Right cardiac atrium (tissue), 5 donors: ENCODE data around the gene PFKL. TPM values are rescaled to one million over a fixed set of nuclear protein-coding genes. Genes with fewer than 3 reads are reported as not detected.
A peak's percentile ranks its signal among the peaks of the same experiment; 100 is the strongest.

Source experiments
- ATAC-seq, 2 donors: fragments of 200-7000 bp; cut with Tn5 transposase; one replicate each; pipeline versions ENCODE4 v1.8.0 to v1.9.1; 2020; ENCODE audit warnings: moderate library complexity in 2 of 2, mild to moderate bottlenecking in 1 of 2
- DNase-seq, 3 donors: peaks; one replicate each; pipeline ENCODE4 v3.0.0-alpha.2; 2020
- H3K27ac ChIP-seq: one replicate; pipeline ENCODE4 v1.5.1; 2013; ENCODE audit warnings: mild to moderate bottlenecking, low read length, control low read depth, moderate library complexity
- H3K27me3 ChIP-seq: one replicate; pipeline ENCODE4 v1.6.1; 2013; ENCODE audit not compliant: control insufficient read depth, insufficient read depth
- H3K4me1 ChIP-seq: one replicate; pipeline ENCODE4 v1.6.1; 2013; ENCODE audit warnings: low read length; ENCODE audit not compliant: control insufficient read depth, insufficient read depth
- H3K4me3 ChIP-seq: one replicate; pipeline ENCODE4 v1.5.1; 2013; ENCODE audit warnings: low read length, control low read depth
- H3K9me3 ChIP-seq: one replicate; pipeline ENCODE4 v1.6.1; 2013; ENCODE audit warnings: low read length; ENCODE audit not compliant: control insufficient read depth
- WGBS: extraction: QIAGEN DNeasy Blood & Tissue Kit; methylation state at CpG from one replicate; pipeline ENCODE4 v1.1.7; 2013; 5-methylcytosine and 5-hydroxymethylcytosine counted together
- intact Hi-C, 4 donors: fragments of 100-400 bp; cut with DNase I; formaldehyde crosslinking; loops; one replicate each; pipeline versions ENCODE4 v1.11.0 to v1.14.0; 2022 to 2023
- polyA plus RNA-seq: library from polyadenylated mRNA; stranded (reverse); fragments of 200-250 nt; gene quantifications from one replicate; pipeline ENCODE4 v1.2.3, GENCODE V29; 2013
- total RNA-seq, 4 donors: library from RNA; stranded (reverse); fragmentation: NEBNext Ultra II Directional; extraction: Animal tissue kit (Norgen Biotek cat#: 25700); gene quantifications; one replicate each; pipeline ENCODE4 v1.2.1, GENCODE V29; 2021
- donor health status: healthy with polysubstance abuse.
- donor health status: DM: no; HTN: yes; CAD: no.
- donor health status: DM: no; HTN: no; CAD: no.
- donor health status: DM: no; HTN: yes; CAD: no; lungs with severe emphysema.
- donor health status: DM: yes; HTN: yes; CAD: no.

The PFKL gene
- total and polyA plus RNA-seq, 5 donors: 42.8 to 54.9 (median 48.2) TPM

DNA sequence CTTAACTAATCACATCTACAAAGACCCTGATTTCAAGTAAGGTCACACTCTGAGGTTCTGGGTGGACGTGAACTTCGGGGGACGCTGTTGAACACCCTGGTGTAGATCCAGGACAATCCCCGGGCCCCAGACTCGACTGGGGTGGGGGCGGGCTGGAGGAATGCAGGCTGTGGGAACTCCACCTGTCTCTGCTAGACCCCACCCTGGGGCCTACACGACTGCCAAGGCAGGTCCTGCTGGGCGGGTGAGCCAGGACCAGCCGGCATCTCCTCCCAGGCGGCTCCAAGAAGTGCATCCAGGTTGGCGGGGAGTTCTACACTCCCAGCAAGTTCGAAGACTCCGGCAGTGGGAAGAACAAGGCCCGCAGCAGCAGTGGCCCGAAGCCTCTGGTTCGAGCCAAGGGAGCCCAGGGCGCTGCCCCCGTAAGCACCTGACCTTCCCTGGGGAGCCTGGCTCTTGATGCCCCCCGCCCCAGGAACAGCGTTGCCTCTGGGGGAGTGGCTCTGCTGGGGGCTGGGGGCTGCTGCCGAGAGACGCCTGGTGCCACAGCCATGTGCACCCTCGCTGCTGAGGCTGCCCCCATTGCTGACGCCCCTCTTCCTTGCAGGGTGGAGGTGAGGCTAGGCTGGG lies 10.4 kb upstream of the PFKL start:
- ATAC-seq (no peak), DNase-seq (peak in 2 of 3 donors; percentile 36 to 52)
- intact Hi-C loops: no loop called here

DNA sequence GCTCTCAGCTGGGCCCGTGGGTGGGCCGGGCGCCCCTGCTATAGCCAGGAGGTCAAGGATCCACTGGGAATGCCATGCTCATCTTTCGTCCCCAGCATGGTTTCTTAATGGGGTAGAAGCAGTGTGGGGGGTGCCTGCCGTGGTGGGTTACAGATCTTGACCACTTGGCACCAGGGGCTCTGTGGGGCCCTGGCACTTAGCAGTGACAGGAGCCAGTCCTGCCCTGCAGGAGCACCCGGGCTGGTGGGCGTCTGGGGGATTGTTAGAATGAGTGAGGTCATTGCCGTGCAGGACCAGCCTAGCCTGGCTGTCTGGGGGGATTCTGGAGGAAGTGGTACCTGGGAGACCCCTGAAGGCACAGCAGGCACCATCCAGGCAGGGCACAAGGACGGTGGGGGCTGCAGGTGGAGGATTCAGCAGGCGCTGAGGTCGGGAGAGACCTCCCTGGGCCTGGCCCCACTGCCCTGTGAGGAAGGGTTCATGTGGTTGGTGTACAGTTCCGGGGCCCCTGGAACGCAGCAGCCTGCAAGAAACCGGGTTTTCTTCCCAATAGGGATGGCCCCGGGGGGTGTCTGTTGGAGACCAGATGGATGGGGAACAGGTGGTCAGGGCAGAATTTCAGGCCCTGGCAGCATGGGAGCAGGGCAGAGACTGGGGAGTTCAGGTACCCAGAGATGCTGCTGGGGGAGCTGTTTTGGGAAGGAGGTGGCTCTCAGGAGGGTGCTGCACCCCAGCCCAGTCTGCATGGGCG lies 9.4 kb upstream of the PFKL start:
- Histone ChIP-seq H3K4me3 (no peak overlapping the region), H3K27me3 (no peaks in the 10 kb centered on the region), H3K9me3 (no peaks in the 10 kb centered on the region), H3K27ac (no peak overlapping the region), H3K4me1 (no peaks in the 10 kb centered on the region)
- ATAC-seq (no peak), DNase-seq (peak in 2 of 3 donors; percentile 41 to 45)
- intact Hi-C loops: no loop called here
- WGBS: 83% methylated on average over 16 of the region's 16 CpGs

More for the DNA sequence above, 10.4 kb upstream of the PFKL start:
- 81% methylated on average over 24 of the region's 24 CpGs for WGBS
- Histone ChIP-seq H3K27me3 (no peaks in the 10 kb centered on the region), H3K4me3 (no peak overlapping the region), H3K4me1 (no peaks in the 10 kb centered on the region), H3K9me3 (no peaks in the 10 kb centered on the region), H3K27ac (no peak overlapping the region)

DNA sequence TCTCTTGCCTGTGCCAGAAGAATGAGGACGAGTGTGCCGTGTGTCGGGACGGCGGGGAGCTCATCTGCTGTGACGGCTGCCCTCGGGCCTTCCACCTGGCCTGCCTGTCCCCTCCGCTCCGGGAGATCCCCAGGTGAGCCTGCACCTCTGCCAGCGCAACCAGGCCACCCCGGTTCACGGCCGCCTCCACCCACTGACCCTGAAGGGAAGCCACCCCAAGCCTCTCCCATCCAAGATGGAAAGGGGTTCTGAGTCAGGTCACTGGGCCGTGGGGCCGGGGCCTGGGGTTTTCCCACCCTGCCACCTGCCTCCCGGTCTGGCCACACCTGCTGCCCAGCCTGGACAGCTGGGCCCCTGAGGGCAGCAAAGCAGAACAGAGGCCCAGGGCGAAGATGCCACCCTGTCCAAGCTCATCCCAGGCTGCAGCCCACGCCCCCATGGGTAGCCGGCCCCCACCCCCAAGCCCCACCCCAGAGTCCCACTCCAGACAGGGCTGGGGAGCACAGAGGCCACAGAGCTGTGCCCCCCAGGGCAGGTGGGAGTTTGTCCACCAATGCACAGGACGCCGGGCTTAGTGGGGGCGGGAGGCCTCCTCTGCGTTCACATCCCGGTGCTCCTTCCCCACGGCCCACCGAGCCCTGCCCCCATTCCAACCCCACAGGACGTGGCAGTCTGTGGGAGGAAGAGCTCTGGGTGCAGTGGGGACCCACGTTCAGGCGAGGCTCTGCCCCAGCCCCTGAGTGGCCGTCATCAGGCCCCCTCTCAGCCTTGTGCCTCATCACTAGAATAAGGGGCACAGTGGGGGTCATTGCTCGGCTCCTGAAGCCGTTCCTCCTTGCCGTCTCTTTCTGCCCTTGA lies 8.5 kb upstream of the PFKL start:
- intact Hi-C loops: no loop called here
- peak; percentile 13 to 54 (median 43) for DNase-seq
- 84% methylated on average over 33 of the region's 33 CpGs for WGBS
- no peaks in the 10 kb centered on the region for H3K4me1 ChIP-seq
- no peak for ATAC-seq
- H3K27ac ChIP-seq: no peak overlapping the region
- H3K9me3 ChIP-seq: no peaks in the 10 kb centered on the region
- H3K27me3 ChIP-seq: no peaks in the 10 kb centered on the region
- H3K4me3 ChIP-seq: no peak overlapping the region

DNA sequence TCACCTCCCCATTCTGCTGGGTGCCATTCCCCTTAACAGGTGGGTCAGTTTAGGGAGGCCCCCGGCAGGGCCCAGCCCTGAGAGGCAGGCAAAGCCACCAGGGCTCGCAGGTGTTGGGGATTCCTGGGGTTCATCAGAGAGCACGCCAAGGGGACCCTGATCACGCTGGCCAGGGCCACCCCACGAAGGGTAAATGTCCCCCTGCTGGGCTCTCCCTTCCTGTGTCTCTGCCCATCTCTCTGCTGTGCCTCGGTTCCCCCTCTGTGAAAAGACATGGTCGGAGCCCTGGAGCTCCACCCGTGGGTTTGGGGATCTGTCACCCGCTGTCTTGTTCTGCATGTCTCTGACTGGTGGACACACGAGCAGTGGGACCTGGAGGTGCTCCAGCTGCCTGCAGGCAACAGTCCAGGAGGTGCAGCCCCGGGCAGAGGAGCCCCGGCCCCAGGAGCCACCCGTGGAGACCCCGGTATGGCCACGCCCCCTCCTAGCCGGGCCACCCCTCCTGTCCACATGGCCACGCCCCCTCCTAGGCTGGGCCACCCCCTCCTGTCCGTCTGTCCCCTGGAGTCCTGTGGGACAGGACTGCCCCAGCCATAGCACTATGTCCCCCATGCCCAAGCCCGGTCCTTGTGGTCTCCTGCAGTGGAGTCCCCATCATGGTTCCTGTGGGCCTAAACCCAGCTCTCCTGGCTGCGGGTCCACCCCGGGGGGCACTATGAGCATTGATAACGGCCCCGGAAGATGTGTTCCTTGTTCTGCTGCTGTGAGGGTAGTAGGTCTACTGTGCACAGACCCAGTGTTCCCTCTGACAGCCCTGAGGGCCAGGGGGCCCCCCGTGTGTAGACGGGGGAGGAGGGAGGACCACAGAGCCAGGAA lies 7.7 kb upstream of the PFKL start:
- ATAC-seq: no peak
- intact Hi-C loops: no loop called here
- H3K4me3 ChIP-seq: no peak overlapping the region
- 59% methylated on average over 25 of the region's 25 CpGs for WGBS
- no peaks in the 10 kb centered on the region for H3K27me3 ChIP-seq
- DNase-seq: peak; percentile 31 to 70 (median 54)
- no peaks in the 10 kb centered on the region for H3K9me3 ChIP-seq
- H3K4me1 ChIP-seq: no peaks in the 10 kb centered on the region
- H3K27ac ChIP-seq: no peak overlapping the region

DNA sequence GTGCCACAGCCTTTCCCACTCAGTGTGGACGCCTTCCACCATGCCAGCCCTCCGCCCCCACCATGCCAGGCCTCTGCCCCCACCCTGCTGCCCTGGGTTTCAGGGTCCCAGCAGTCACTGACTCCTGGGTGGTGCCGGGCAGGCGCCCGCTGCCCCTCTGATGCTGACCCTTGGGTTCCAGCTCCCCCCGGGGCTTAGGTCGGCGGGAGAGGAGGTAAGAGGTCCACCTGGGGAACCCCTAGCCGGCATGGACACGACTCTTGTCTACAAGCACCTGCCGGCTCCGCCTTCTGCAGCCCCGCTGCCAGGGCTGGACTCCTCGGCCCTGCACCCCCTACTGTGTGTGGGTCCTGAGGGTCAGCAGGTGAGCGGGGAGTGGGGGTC lies 7.0 kb upstream of the PFKL start:
- peak; percentile 16 to 58 (median 42) for DNase-seq
- Histone ChIP-seq H3K4me1 (no peaks in the 10 kb centered on the region), H3K4me3 (no peak overlapping the region), H3K9me3 (no peaks in the 10 kb centered on the region), H3K27me3 (no peaks in the 10 kb centered on the region), H3K27ac (no peak overlapping the region)
- no peak for ATAC-seq
- intact Hi-C loops: no loop called here
- 83% methylated on average over 15 of the region's 15 CpGs for WGBS

DNA sequence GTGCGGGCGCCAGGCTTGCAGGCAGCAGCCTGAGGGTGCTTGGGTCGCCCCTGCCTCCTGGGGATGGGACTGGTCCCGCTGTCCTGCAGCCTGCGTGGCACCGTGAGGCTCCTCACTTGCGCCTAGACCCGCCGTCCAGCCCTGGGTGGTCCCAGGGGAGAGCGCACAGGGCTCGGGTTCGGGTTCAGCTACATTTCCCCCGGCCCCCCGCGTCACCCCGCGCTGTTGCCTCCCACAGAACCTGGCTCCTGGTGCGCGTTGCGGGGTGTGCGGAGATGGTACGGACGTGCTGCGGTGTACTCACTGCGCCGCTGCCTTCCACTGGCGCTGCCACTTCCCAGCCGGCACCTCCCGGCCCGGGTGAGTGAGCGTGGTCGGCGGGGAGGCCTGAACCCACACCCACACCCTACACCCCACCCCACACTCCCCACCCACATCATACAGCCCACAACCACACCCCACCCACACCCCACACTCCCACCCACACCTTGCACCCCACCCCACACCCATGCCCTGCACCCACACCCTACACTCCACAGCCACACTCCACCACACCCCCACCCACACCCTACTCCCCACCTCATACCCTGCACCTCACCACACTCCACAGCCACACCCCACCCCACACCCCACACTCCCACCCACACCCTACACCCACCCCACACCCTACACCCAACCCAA lies 6.2 kb upstream of the PFKL start:
- DNase-seq (peak; percentile 15 to 59 (median 47)), ATAC-seq (no peak)
- H3K4me1 ChIP-seq: no peaks in the 10 kb centered on the region
- no peak overlapping the region for H3K27ac ChIP-seq
- WGBS: 91% methylated on average over 33 of the region's 33 CpGs
- no peaks in the 10 kb centered on the region for H3K27me3 ChIP-seq
- H3K9me3 ChIP-seq: no peaks in the 10 kb centered on the region
- intact Hi-C loops: no loop called here
- no peak overlapping the region for H3K4me3 ChIP-seq

DNA sequence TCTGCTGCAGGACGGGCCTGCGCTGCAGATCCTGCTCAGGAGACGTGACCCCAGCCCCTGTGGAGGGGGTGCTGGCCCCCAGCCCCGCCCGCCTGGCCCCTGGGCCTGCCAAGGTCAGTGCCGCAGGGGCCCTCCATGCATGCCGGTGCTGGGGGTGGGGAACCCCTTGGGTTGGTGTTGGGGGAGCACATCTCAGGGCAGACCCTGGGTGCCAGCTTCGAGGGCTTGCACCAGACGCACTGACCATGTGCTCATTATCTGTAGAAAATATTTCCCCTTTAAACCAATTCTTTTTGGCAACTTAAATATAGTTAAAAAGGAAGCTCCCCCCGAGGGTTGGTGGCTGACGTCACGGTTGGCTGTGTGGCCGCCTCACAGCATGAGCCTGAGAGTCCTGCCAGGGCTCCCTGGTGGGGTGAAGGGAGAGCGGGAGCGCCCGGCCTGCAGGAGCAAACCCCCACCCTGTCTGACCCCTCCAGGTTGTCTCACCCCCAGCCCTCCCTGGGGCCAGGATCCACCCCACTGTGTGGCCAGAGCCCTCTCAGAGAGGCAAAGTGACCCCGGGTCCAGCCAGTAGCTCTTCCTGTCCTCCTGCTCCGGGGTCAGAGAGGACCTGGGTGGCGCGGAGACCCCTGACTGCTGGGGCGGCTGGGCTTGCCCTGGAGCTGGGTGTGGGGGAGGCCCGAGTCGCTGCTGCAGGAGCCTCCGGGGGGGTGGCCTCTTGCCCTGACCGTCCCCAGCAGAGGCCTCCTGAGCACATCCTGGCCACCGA lies 5.3 kb upstream of the PFKL start:
- Histone ChIP-seq H3K27ac (no peak overlapping the region), H3K4me1 (no peaks in the 10 kb centered on the region), H3K9me3 (no peaks in the 10 kb centered on the region), H3K27me3 (no peaks in the 10 kb centered on the region), H3K4me3 (no peak overlapping the region)
- peak; percentile 46 to 49 for ATAC-seq
- intact Hi-C loops: no loop called here
- DNase-seq: peak; percentile 92 to 97 (median 96)
- 39% methylated on average over 26 of the region's 26 CpGs for WGBS

DNA sequence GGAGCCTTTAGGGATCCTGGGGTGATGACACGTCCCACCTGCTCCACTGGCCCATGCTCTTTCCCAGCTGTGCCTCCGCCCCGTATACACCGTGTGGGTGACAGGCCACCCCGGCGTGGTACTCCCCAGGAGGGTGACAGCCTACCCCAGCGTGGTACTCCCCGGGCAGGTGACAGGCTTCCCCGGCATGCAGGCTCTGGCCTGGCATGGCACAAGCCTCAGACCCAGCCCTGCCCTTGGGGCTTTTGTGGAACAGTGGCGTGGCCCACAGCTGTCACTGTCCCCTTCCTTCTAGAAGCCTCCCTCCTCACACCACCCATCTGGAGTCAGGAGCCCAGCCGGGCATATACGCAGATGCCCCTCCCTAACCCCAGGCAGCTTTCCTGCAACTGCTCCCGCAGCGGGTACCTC lies 4.7 kb upstream of the PFKL start:
- no peaks in the 10 kb centered on the region for H3K27me3 ChIP-seq
- ATAC-seq (peak in 1 of 2 donors; percentile 4), DNase-seq (peak in 2 of 3 donors; percentile 71 to 75)
- no peak overlapping the region for H3K27ac ChIP-seq
- intact Hi-C loops: no loop called here
- no peaks in the 10 kb centered on the region for H3K4me1 ChIP-seq
- no peaks in the 10 kb centered on the region for H3K9me3 ChIP-seq
- WGBS: 70% methylated on average over 14 of the region's 14 CpGs
- H3K4me3 ChIP-seq: no peak overlapping the region

DNA sequence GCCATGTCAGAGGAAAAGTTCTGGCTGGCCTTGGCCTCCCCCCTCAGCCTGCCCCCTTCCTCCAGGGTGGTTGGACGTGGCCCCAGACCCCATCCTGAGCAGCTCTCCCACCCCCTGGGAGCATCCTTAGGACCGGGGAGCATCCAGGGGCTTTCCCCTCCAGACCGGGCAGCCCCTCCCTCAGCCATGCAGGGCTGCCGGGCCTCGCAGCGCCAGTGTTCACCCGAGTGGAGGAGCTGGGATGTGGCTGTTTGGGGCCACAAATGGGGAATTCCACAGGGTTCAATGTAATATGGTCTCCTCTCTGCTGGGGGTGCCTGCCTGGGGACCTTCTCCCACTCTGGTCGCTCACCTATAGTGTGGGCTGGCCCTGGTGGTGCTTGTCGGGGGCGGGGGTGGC lies 4.2 kb upstream of the PFKL start:
- Histone ChIP-seq H3K4me1 (no peaks in the 10 kb centered on the region), H3K27ac (no peak overlapping the region), H3K4me3 (no peak overlapping the region), H3K27me3 (no peaks in the 10 kb centered on the region), H3K9me3 (no peaks in the 10 kb centered on the region)
- WGBS: 75% methylated on average over 10 of the region's 10 CpGs
- intact Hi-C loops: no loop called here
- DNase-seq (peak in 2 of 3 donors; percentile 51), ATAC-seq (no peak)
